H9 (cell line): Measurements from ENCODE around the gene PHLDA2. TPM values are rescaled to one million over a fixed set of nuclear protein-coding genes. Genes with fewer than 3 reads are reported as not detected.

Source experiments
- DNase-seq: peaks from one replicate; pipeline ENCODE4 v3.0.0-alpha.2; 2017
- H2AFZ ChIP-seq: one replicate; pipeline ENCODE4 v1.6.1; 2013; ENCODE audit warnings: mild to moderate bottlenecking, low read length, control low read depth, moderate library complexity
- H2AK5ac ChIP-seq: 2 replicates; pipeline ENCODE4 v1.6.1; 2013; ENCODE audit warnings: low read length, control low read depth, mixed read lengths; ENCODE audit not compliant: insufficient read length
- H2BK120ac ChIP-seq: one replicate; pipeline ENCODE4 v1.6.1; 2013; ENCODE audit warnings: low read depth, mild to moderate bottlenecking, low read length, control low read depth, inconsistent platforms; ENCODE audit not compliant: poor library complexity, severe bottlenecking
- H2BK12ac ChIP-seq: 2 replicates; pipeline ENCODE4 v1.6.1; 2013; ENCODE audit warnings: low read length, control low read depth, mixed read lengths, low read depth; ENCODE audit not compliant: insufficient read length
- H2BK15ac ChIP-seq: 2 replicates; pipeline ENCODE4 v1.6.1; 2013; ENCODE audit warnings: low read depth, low read length, control low read depth
- H2BK20ac ChIP-seq: one replicate; pipeline ENCODE4 v1.6.1; 2013; ENCODE audit warnings: low read depth, mild to moderate bottlenecking, low read length, control low read depth, inconsistent platforms; ENCODE audit not compliant: poor library complexity, severe bottlenecking
- H2BK5ac ChIP-seq: 2 replicates; pipeline ENCODE4 v1.6.1; 2013; ENCODE audit warnings: low read length, control low read depth, mixed read lengths; ENCODE audit not compliant: insufficient read length
- H3K14ac ChIP-seq: 2 replicates; pipeline ENCODE4 v1.6.1; 2013; ENCODE audit warnings: low read length, control low read depth; ENCODE audit not compliant: insufficient read depth
- H3K18ac ChIP-seq: 2 replicates; pipeline ENCODE4 v1.6.1; 2013; ENCODE audit warnings: low read depth, mild to moderate bottlenecking, mixed read lengths, low read length, control low read depth; ENCODE audit not compliant: insufficient read length
- H3K23ac ChIP-seq: 2 replicates; pipeline ENCODE4 v1.6.1; 2013; ENCODE audit warnings: low read length, control low read depth, mixed read lengths, low read depth; ENCODE audit not compliant: insufficient read length
- H3K23me2 ChIP-seq: 2 replicates; pipeline ENCODE4 v1.6.1; 2013; ENCODE audit warnings: low read depth, mild to moderate bottlenecking, mixed read lengths, low read length, control low read depth; ENCODE audit not compliant: insufficient read length, poor library complexity, severe bottlenecking
- H3K27ac ChIP-seq: 2 replicates; pipeline ENCODE4 v1.5.1; 2013; ENCODE audit warnings: low read length, control low read depth, mixed read lengths, low read depth; ENCODE audit not compliant: insufficient read length
- H3K27me3 ChIP-seq: 2 replicates; pipeline ENCODE4 v1.6.1; 2013; ENCODE audit warnings: low read length, control low read depth, inconsistent platforms; ENCODE audit not compliant: insufficient read depth
- H3K4ac ChIP-seq: 2 replicates; pipeline ENCODE4 v1.6.1; 2013; ENCODE audit warnings: low read depth, mild to moderate bottlenecking, control low read depth, inconsistent platforms, low read length, moderate library complexity
- H3K4me1 ChIP-seq: 2 replicates; pipeline ENCODE4 v1.6.1; 2013; ENCODE audit warnings: low read length, control low read depth, inconsistent platforms; ENCODE audit not compliant: insufficient read depth
- H3K4me2 ChIP-seq: 2 replicates; pipeline ENCODE4 v1.6.1; 2013; ENCODE audit warnings: low read length, control low read depth, mixed read lengths; ENCODE audit not compliant: insufficient read length, insufficient read depth
- H3K56ac ChIP-seq: 2 replicates; pipeline ENCODE4 v1.6.1; 2013; ENCODE audit warnings: low read depth, mild to moderate bottlenecking, mixed read lengths, low read length, control low read depth; ENCODE audit not compliant: insufficient read length
- H3K79me1 ChIP-seq: 2 replicates; pipeline ENCODE4 v1.6.1; 2013; ENCODE audit warnings: low read depth, mild to moderate bottlenecking, moderate library complexity, low read length, control low read depth, inconsistent platforms; ENCODE audit not compliant: insufficient read depth, poor library complexity, severe bottlenecking
- H3K79me2 ChIP-seq: 2 replicates; pipeline ENCODE4 v1.6.1; 2013; ENCODE audit warnings: low read length, control low read depth, inconsistent platforms; ENCODE audit not compliant: insufficient read depth
- H3K9ac ChIP-seq: 2 replicates; pipeline ENCODE4 v1.6.1; 2013; ENCODE audit warnings: low read length, control low read depth, mixed read lengths; ENCODE audit not compliant: insufficient read length; ENCODE audit errors: extremely low read depth
- H3K9me3 ChIP-seq: one replicate; pipeline ENCODE4 v1.6.1; 2013; ENCODE audit warnings: low read depth, low read length, inconsistent platforms; ENCODE audit not compliant: control insufficient read depth
- H3T11ph ChIP-seq: one replicate; pipeline ENCODE4 v1.6.1; 2013; ENCODE audit warnings: mild to moderate bottlenecking, low read length, control low read depth, inconsistent platforms
- H4K20me1 ChIP-seq: one replicate; pipeline ENCODE4 v1.6.1; 2013; ENCODE audit not compliant: control insufficient read depth, insufficient read length, insufficient read depth
- H4K5ac ChIP-seq: 2 replicates; pipeline ENCODE4 v1.6.1; 2013; ENCODE audit warnings: low read depth, mild to moderate bottlenecking, mixed read lengths, low read length, control low read depth; ENCODE audit not compliant: insufficient read length
- H4K8ac ChIP-seq: replicated peaks from 2 replicates; pipeline ENCODE4 v1.6.1; 2013; ENCODE audit warnings: low read length, control low read depth, mixed read lengths, low read depth; ENCODE audit not compliant: insufficient read length
- H4K91ac ChIP-seq: 2 replicates; pipeline ENCODE4 v1.6.1; 2013; ENCODE audit warnings: low read depth, mild to moderate bottlenecking, moderate library complexity, mixed read lengths, low read length, control low read depth; ENCODE audit not compliant: insufficient read length
- H3K27ac Mint-ChIP-seq, 3 experiments: 2 replicates in 2 of 3; 3 replicates in 1 of 3; pipeline ENCODE4 v1.8.0; 2020 to 2021; ENCODE audit warnings: mixed read lengths in 3 of 3, mild to moderate bottlenecking in 1 of 3, moderate library complexity in 1 of 3
- H3K27me3 Mint-ChIP-seq: 2 replicates; pipeline ENCODE4 v1.8.0; 2021; ENCODE audit warnings: low read depth, mild to moderate bottlenecking, moderate library complexity, mixed read lengths
- H3K36me3 Mint-ChIP-seq, 3 experiments: 2 replicates in 2 of 3; 3 replicates in 1 of 3; pipeline ENCODE4 v1.8.0; 2020 to 2021; ENCODE audit warnings: low read depth in 3 of 3, mixed read lengths in 3 of 3; ENCODE audit not compliant: insufficient read depth in 1 of 3
- H3K4me1 Mint-ChIP-seq, 2 experiments: 2 replicates each; pipeline ENCODE4 v1.8.0; 2020; ENCODE audit warnings: mixed read lengths in 2 of 2
- H3K4me3 Mint-ChIP-seq, 2 experiments: 2 replicates in 1 of 2; 3 replicates in 1 of 2; pipeline ENCODE4 v1.8.0; 2020 to 2021; ENCODE audit warnings: mild to moderate bottlenecking in 2 of 2, mixed read lengths in 2 of 2, moderate library complexity in 1 of 2
- H3K9me3 Mint-ChIP-seq, 2 experiments: 2 replicates in 1 of 2; 3 replicates in 1 of 2; pipeline ENCODE4 v1.8.0; 2020; ENCODE audit warnings: mild to moderate bottlenecking in 2 of 2, mixed read lengths in 2 of 2, moderate library complexity in 1 of 2
- CTCF ChIP-seq: fragments of 200-600 bp; sonication (generic); conservative IDR thresholded peaks from 3 replicates; pipeline ENCODE4 v1.8.0; 2021; ENCODE audit warnings: antibody characterized with exemption, mild to moderate bottlenecking
- WGBS: extraction: QIAGEN DNeasy Blood & Tissue Kit; methylation state at CpG from one replicate; pipeline ENCODE4 v1.1.7; 2013; ENCODE audit warnings: missing lambda C conversion rate, low lambda C conversion rate, mixed read lengths; ENCODE audit not compliant: insufficient read length; ENCODE audit errors: extremely low coverage; 5-methylcytosine and 5-hydroxymethylcytosine counted together
- total RNA-seq: library from RNA; stranded (reverse); gene quantifications from 2 replicates; pipeline ENCODE4 v1.2.1, GENCODE V29; 2021

PHLDA2 gene
- total RNA-seq, 1 experiment from 2014 or later: 42.8 TPM

DNA sequence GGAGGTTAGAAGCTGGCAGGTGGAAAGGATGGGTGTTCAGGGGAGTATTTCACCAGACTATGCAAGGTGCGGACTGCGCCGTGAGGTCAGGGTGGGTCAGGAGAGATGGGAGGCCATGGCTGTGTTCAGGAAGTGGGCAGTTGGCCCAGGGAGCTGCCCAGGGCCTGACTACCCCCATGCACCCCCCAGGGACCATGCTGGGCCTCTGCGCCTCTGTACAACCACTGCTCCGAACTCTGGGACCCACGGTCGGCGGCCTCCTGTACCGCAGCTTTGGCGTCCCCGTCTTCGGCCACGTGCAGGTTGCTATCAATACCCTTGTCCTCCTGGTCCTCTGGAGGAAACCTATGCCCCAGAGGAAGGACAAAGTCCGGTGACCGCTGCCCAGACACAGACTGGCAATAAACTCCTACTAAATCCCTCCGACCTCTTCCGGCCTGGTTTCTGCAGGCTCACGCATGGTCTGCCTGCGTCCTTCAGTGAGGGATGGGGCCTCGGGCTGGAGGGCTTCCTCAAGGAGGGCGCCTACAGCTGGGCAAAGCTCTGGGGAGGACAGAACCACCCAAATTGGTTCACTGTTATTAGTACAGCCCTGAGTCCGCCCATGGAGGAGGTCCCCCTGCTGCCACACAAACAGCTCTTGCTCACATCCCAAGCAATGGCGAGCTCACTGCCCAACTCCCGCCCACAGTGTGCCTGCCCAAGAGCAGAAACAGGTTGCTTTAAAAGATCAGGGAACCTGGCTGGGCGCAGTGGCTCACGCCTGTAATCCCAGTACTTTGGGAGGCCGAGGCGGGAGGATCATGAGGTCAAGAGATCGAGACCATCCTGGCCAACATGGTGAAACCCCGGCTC lies 4.2 kb downstream of the PHLDA2 start:
- Mint-ChIP-seq H3K36me3 (peaks cover 0 to 5% (median 0%) of the 10 kb centered on the region in 3 experiments; a peak in 1 of 7 replicates), H3K27ac (peak overlapping the region in 1 of 3 experiments; percentile 31; a peak in 1 of 7 replicates), H3K9me3 (peaks cover 0 to 2% of the 10 kb centered on the region in 2 experiments; a peak in 3 of 5 replicates), H3K27me3 (peaks cover 33% of the 10 kb centered on the region), H3K4me1 (peaks cover 3 to 4% of the 10 kb centered on the region in 2 experiments; a peak in 1 of 4 replicates), H3K4me3 (no peak overlapping the region; a peak in 1 of 5 replicates)
- DNase-seq: no peak
- no peaks in the 10 kb centered on the region for H4K20me1 ChIP-seq
- no peak overlapping the region for H3K14ac ChIP-seq
- H2BK5ac ChIP-seq: no peak overlapping the region
- no peak for TF ChIP-seq CTCF
- no peak overlapping the region for H3K9ac ChIP-seq
- no peak overlapping the region for H3K4ac ChIP-seq
- H2BK12ac ChIP-seq: no peak overlapping the region
- H3K79me1 ChIP-seq: no peaks in the 10 kb centered on the region
- no peak overlapping the region for H2BK15ac ChIP-seq
- H4K8ac ChIP-seq: no peak overlapping the region
- no peaks in the 10 kb centered on the region for H3K4me1 ChIP-seq
- no peak overlapping the region for H3K18ac ChIP-seq
- H3K56ac ChIP-seq: no peak overlapping the region
- H3K9me3 ChIP-seq: no peaks in the 10 kb centered on the region
- no CpG with 5 or more reads among the region's 30 CpGs for WGBS
- H4K91ac ChIP-seq: no peak overlapping the region
- no peak overlapping the region for H2AK5ac ChIP-seq
- H2BK20ac ChIP-seq: no peak overlapping the region
- no peak overlapping the region for H3K4me2 ChIP-seq
- H3K27me3 ChIP-seq: peaks cover 18% of the 10 kb centered on the region; the same call in 1 of the 2 replicates
- no peak overlapping the region for H2BK120ac ChIP-seq
- H2AFZ ChIP-seq: no peak overlapping the region
- no peak overlapping the region for H3K23ac ChIP-seq
- H3K23me2 ChIP-seq: peaks cover 3% of the 10 kb centered on the region
- H4K5ac ChIP-seq: no peak overlapping the region
- no peaks in the 10 kb centered on the region for H3K79me2 ChIP-seq
- no peak overlapping the region for H3T11ph ChIP-seq
- no peak overlapping the region for H3K27ac ChIP-seq
